IPS DF 19.7 (cell line): ENCODE measurements around the gene MUC6.

Experiments
- DNase-seq: peaks from one replicate; pipeline ENCODE4 v3.0.0-alpha.2; 2013; ENCODE audit warnings: low read depth, low spot score

The MUC6 gene

DNA sequence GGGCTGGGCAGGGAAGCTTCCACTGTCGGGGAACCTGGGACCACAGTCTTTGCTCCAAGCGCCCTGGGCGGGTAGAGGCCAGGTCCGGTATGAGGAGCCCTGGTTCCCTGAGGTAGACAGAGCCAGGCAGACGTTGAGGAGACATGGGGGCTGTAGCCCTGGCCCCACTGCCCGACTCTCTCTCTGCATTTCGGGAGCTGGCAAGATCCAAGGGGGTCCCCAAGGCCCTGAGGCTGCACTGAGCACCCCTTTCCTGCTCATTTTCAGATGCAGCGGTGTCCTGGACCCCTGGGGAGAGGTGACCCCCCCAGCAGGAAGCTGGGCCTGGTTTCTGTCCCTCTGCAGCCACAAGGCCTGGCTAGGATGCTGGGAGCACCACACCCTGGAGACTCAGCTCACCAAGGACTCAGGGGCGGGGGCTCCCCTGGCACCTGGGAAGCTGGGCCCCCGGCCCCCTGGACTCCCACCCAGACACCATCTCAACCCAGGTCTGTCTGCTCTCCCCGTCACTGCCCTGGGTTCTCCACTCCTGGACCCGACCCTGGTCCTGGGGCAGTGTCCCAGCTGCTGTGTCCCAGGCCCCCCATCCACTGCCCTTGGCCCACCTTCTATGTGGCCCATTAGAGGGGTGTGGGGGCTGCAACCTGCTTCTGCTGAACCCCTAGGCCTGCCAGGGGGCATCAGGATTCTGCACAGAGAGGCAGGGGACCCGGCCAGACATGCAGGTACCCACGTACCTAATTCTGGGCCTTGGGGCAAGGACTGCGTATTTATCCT is 15.0 kb upstream of the MUC6 start:
- DNase-seq: no peak

DNA sequence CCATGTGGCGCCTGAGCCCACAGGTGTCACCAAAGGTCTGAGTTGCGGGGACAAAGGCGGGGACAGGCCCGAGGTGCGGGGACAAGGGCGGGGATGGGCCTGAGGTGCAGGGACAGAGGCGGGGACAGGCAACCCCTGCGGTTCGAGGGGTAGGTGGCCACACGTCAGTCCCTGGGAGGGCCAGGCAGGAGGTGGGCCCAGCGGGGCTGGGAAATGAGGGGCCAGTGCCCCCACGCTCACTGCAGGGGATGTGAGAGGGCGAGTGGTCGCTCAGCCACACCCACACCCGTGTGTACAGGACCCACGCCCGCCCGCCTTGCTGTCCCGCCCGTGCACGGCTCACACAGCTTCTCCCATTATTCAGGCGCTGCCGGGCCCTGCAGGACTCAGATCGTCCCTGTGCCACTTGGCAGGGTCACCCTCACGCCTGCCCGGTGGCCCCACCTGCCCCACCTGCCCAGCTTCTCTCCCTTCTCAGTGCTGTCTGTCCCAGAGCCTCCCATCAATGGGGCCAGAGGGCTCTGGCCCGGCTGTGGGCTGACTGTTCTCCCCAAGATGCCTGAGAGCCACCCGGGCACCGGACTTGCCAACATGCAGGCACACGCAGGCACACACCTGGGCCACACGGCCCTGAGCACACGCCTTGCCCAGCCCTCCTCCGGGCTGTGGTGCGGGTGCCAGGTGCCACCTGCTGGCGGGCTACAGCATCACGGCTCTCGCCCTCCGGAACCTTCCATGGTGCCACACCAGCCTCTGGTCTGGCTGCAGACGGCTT is 14.2 kb upstream of the MUC6 start:
- DNase-seq: peak; percentile 47

DNA sequence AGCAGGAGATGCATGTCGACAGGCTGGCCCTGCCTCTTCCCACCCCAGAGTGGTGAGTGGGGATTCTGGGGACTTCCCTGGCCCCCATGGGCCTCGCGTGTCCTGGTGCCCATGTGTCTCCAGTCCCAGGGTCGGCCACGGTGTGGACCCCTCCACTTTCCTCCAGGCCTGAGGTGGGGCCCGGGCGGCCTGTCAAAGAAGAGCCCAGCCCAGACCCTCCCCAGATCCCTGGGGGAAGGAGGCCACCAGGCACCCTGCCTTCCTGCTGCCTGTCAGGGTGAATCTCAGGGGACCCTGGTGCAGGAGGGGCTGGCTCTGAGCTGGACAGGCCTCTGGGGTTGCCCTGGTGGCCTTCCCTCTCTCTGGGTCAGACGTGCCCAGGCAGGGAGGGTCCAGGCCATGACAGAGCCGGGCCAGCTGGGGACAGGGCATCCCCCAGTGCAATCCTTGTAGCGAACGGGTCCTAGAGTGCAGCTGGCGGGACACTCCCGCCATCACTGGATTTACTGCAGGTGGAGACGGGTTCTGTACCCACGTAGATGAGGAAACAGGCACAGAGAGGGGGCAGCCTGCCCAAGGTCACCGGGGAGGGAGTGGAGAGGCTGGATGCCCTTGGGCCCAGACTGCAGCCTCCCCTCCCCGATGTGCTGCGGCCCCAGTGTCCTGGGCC is 13.5 kb upstream of the MUC6 start:
- no peak for DNase-seq

DNA sequence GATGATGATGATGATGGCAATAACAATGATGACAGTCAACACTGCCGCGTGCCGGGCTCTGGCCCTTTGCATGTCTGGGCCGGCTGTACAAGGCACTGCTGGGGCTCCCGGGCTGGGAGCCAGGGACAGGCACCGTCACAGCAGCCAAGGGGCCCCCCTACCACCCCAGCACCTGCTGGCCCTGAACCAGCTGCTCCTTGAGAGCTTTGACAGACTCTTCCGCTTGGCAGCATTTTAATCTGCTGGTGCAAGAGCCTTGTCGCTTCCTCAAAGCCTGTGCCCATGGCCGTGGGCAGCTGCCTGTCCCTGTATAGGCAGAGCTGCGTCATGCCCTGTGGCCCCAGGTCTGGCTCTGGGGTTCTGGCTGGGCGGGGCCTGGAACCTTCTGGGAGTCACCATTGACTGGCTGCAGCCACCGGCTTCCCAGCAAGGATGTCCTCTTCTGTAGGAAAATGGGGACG is 12.9 kb upstream of the MUC6 start:
- no peak for DNase-seq

DNA sequence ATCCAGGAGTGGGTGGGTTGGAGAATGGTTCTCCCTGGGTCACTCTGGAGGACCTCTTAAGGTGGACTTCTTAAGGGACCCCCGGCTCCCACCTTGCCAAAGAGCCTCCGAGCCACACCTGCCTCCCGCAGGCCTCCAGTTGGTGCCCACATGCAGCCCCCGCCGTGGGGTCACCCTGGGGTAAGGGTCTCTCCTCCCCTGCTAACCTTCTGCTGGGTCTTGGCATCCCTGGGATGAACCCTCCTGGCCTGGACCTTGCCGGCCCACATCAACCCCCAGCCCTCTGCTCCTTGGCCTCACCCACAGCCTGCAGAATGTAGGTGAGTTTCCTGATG is 12.5 kb upstream of the MUC6 start:
- DNase-seq: no peak

DNA sequence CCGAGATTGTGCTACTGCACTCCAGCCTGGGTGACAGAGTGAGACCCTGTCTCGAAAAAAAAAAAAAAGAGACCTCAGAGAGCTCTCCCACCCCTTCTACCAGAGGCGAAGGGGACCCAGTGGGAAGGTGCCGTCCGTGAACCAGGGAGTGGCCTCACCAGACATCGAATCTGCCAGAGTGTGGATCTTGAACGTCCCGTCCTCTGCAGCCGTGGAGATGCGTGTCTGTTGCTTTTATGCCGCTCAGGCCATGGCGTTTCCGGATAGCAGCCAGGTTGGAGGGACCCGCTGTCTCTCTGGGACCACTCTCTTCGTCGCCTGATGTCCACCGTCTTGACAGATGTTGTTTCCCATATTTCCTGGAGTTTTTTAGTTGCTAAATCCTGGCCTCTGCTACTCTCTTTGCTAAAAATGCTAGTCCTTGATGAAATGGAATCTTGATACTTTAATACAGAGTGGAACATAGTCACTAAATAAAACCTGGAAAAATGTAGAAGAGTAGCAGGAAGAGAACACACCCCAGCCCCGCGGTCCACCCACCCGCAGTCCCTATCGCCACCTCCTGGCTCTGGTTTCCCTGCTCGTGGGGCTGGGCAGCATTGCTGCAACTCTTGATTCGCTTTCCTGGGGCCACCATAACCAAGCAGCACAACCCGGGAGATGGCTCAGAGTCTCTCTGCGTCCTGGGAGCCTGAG is 12.0 kb upstream of the MUC6 start:
- no peak for DNase-seq

DNA sequence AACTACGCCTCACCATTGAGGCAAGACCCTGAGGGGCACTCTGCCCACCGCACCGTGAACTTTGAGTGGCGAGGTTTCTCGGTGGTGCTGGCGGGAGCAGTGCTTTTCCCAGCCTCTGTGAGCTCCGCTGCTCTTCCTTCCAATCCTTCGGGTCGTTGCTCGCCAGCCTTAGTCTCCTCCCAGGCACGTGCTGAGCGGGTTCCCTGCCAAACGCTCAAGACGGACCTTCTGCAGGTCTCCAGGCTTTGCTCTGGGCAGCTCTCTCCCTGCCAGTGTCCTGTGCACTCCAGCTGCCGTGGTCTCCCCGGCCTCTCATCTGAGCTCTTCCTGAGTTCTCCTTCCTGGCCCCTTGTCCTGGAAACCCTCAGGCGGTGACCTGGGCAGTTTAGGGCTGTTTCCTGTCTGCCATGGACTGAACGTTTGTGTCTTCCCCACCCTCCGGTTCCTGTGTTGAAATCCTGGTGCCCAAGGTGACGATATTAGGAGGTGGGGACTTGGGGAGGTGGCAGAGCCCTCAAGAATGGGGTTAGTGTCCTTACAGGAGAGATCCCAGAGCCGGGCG is 11.2 kb upstream of the MUC6 start:
- DNase-seq: no peak

DNA sequence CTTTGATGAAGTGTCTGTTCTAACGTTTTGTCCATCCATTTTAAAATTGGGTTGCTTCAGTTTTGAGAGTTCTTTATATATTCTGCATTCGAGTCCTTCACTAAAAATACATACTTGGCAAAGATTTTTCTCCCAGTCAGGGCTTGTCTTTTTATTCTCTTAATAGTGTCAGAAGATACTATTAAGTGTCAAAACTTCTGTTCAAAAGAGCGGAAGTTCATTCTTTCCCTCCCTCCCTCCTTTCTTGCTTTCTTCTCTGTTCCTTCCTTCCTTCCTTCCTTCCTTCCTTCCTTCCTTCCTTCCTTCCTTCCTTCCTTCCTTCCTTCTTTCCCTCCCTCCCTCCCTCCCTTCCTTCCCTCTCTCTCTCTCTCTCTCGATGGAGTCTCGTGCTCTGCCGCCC is 7.6 kb upstream of the MUC6 start:
- no peak for DNase-seq

DNA sequence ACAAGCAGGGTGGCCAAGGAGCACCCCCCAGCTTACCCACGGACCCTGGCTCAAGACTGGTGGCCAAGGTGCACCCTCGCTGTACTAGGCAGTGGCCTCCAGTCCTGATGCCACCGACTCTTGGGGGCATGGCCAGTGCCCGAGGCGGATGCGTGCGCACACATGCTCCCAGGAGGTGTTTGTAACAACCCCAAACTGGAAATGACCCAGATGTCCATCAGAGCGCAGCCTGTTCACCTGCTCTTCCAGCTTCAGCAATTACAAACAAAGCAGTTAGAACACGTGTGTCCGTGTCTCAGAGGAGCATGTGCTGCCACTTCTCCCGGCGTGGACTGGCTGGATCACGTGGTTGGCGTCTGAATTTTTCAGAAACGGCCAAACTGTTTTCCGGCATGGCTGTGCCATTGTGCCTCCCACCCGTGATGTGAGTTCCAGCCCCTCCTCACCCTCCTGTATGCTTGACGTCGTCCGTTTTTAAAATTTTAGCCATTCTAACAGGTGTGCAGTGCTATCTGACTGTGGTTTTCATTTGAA is 7.1 kb upstream of the MUC6 start:
- DNase-seq: no peak

DNA sequence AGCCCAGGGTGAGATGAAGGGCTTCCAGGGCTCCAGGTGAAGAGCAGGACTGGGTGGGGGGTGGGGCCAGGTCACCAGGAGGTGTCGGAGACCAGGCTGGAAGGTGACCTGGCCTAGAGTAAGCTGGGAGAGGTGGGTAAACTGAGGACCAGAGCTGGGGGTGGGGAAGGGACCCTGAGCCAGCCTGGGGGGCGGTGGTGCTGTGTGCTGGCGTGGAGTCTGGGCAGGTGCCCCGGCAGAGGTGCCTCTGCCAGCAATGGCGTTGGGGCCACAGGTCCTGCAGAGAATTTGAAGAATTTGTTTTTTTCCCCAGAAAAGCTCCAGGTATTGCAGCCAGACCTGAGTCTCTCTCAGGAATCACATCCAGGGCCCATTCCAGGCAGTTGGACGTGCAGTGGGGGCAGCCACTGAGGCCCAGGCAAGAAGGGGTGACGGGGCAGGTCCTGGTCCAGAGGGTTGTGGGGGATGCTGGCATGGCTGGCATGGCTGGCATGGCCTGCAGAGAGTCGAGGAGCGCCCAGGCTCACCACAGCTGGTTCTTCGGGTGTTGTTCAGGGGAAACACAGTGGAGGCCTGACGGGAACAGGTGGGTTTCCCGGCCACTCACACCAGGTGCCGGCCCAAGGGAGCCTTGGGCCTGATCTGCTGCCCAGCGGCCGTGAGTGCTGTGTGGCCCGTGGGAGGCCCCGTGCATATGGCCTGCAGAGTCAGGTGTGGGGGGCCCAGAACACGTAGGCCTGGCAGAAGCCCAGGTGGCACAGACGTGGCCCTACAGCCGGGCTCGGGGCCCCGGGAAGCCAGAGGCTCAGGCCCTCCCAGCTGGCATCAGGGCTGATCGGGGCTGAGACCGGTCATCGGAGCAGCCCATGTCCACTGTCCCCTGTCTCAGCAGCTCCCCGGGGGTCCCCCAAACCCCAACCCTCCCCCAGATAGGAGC is 6.4 kb upstream of the MUC6 start:
- DNase-seq: no peak

DNA sequence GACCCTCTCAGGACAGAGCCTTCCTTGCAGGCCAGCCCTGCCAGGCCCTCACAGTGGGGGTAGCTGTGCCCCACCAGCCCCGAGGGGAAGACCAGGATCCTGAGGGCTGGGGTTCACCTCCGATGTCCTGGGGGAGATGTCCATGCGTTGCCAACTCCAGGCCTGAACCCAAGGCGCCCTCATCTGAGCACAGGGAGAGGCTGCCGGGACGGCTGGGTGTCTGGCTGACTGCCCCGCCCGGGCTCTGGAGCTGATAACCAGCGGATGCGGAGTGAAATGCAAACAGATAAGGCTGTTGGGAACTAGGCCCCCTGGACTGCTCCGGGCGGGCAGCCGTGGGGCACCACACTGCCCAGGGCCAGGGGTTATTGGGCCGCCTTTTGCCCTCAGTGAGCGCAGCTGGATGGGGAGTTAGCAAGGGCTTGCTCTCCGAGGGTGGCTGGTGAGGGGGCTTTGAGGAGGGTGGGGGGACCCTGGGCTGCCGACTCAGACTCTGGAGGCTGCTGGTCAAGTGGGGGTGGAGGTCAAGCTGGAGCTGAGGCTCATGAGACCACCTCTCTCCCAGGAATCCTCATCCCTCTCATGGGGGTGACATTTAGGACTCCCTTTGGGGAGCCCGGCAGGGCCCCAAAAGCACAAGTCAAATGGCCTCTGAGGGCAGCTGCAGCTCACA is 5.6 kb upstream of the MUC6 start:
- DNase-seq: no peak

DNA sequence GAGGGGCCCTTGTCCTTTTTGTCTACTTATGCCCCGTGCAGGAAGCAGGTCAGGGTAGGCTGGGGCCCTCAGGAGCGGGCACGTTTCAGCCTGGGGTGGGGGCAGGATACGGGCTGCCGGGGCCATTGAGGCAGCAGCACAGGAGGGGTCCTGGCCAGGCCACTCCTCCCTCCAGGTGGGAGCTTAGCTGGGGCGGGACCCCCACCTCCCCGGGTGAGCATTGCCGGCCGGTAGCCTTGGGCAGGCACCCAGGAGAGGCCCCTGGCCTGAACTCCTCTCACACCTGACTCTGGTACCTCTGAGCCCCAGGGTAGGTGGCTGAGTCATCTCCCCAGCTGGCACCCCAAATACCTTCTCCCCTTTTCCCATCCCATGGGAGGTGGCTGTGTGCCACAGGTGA is 5.0 kb upstream of the MUC6 start:
- DNase-seq: no peak

DNA sequence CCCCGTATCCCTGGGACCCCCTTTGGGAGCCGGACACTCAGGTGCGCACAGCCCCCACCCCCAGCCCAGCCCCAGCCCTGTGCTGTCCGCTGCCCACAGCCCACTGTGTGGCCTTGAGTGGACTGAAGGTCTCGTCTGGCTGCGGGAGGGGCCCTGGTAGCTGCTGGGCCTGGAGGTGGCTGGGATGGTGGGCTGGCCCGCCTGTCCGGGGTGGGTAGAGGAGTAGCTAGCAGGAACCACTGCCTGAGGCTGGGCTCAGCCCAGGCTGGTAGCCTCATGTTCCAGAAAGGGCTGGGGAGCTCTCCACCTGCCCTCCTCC is 4.6 kb upstream of the MUC6 start:
- no peak for DNase-seq

DNA sequence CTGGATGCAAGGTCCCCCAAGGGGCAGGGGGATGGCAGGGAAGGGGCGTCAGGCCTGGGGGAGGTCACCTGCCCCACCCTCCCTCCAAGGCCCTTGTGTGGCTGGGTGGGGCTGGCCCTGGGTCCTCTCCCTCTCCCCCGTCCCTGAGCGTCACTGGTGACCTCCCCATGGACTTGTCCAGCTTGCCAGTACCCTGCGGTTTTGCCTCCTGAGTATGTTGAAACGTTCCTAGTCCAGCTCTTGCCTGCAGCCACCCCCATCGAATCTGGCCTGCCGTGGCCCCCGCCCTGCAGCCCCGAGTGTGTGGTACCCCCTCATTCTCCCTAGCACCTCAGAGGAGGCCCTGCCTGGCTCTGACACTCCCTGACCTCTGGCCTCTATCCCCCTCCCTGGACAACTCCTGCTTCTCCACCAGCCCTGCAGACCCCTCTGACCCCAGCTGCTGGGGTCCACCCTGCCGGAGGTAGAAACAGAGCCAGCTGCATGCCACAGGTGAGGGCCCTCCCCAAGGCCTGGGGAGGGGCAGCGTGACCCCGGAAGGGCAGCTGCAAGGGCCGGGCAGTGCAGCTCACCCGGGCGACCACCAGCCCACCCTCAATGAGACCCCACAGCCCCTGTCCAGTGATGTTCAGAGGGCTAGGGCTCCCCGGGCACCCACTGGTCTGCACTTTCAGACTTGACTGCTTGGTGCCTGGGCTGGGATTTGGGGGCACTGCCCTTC is 4.1 kb upstream of the MUC6 start:
- no peak for DNase-seq

DNA sequence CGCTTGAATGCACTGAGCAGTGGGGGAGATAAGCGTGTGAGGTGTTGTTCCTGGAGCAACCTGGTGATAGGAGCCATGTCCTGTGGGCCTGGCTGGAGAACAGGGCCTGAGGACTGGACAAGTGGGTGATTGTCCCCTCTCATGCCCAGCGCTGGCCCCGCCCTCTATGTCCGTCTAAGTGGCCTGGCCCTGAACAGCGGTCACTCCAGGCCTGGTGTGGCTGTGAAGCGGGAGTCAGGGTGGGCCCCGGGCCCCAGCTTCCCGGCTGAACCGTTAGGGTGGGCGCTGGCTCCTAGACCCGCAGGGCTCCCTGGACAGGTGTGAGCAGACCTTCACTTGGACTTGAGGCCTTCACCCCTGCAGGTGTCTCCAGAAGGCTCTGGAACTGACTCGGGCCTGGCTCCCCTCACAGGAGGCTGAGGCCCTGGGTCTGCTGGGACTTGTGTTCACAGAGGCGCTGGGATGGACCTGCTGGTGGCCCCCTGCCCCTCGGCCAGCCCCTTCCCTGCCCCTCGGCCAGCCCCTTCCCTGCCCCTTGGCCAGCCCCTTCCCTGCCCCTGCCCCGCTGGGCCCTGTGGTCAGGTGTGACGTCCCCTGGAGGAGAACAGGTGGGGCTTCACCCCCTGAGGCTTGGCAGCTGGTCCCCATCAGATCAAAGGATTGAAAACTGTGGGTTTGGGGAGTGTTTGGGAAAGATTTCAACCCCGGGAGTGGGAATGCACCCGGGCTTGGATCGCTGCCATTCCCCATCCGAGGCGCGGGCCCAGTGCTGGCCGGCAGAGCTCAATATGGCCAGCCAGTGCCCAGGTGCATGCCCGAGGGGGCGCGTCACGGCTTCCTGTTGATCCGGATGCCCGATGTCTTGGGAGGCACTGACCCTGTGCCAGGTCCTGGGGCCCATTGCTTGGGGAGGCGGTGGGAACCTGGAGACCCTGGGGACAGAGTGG is 3.2 kb upstream of the MUC6 start:
- no peak for DNase-seq

DNA sequence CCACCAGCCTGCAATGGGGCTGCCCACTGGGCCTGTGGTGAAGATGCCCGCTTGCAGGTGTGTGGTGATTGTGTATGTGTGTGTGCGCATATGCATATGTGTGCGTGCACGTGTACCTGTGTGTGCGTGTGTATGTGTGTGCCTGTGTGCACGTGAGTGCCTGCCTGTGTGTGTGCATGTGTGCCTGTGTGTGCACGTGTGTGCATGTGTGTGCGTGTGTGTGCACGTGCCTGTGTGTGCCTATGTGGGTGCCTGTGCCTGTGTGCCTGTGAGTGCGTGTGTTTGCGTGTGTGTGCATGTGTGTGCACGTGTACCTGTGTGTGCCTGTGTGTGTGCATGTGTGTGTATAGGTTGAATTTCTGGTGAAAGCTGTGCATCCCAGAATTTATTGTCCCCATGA is 2.4 kb upstream of the MUC6 start:
- DNase-seq: no peak

DNA sequence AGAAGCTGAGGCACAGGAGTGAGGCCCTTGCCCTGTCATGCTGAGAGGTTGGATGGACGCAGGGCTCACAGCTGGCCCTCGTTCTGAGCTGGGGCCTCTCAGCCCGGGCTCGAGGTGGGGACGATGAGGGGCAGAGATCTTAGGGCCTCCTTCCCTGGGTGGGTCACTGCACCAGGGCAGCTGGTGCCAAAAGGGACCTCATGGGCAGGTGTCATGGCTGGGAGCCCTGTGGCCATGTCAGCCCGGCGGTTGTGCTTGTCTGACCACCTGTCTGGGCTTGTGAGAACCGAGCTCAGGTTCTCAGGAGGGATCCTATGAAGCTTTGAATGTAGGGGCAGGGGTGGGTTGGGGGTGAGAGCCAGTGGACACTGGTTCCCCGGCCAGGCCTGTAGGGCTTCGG is 1.8 kb upstream of the MUC6 start:
- no peak for DNase-seq

DNA sequence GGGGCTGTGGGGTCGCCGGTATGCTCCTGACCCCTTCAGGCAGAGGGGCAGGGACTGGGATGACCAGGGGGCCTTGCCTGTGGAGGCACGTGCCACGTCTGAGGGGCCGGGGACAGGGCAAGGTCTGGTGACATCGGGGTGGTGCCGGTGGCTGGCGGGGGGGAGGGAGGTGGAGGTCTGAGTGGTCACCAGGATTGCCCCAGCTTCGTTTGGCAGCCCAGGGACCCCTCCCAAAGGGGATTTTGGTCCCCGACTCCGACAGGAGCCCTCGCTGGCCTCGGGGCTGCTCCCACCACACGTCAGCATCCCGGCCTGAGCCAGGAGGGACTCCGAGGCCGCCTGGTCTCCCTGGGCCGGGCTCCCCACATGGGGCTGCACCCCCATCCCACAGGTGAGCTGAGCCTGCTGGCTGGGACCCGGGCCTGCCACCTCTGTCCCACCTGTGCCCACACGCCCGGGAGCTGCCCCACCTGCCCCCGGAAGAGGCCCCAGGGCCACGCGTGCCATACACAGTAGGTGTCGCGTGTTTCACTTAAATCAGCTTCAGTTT is 1.1 kb upstream of the MUC6 start:
- DNase-seq: no peak
